ENCODE data around the gene BCAS3. TPM values are rescaled to one million over a fixed set of nuclear protein-coding genes. Genes with fewer than 3 reads are reported as not detected.
"Not testable (repeated sequence)": the region's sequence is repeated elsewhere in the genome, so short reads cannot be mapped to it uniquely, and the experiment has no call there.

The BCAS3 gene
- total RNA-seq, 1 donor from 2014 or later = 19.0 TPM

GRCh38 chr17:61351745-61352407 lies 674.2 kb downstream of the BCAS3 start:
- intact Hi-C loops (cut with micrococcal nuclease) = no loop called here

DNA sequence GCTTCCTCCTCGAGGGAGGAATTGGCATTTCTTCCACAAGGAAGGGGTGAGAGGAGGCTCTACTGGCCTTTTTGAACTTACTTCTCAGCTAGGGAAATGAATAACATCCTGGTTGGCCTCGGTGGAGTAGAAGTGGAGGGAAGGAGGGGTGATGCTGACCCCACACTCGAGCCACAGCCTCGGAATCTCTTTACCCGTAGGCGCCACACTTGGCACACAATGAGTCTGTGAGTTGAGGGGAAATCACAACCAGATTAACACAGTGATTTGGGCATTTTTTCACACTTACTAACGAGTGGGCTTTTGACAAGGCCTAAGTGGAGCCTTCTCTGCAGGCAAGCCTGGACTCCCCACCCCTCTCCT lies 674.7 kb downstream of the BCAS3 start:
- intact Hi-C loops (cut with micrococcal nuclease) = no loop called here

DNA sequence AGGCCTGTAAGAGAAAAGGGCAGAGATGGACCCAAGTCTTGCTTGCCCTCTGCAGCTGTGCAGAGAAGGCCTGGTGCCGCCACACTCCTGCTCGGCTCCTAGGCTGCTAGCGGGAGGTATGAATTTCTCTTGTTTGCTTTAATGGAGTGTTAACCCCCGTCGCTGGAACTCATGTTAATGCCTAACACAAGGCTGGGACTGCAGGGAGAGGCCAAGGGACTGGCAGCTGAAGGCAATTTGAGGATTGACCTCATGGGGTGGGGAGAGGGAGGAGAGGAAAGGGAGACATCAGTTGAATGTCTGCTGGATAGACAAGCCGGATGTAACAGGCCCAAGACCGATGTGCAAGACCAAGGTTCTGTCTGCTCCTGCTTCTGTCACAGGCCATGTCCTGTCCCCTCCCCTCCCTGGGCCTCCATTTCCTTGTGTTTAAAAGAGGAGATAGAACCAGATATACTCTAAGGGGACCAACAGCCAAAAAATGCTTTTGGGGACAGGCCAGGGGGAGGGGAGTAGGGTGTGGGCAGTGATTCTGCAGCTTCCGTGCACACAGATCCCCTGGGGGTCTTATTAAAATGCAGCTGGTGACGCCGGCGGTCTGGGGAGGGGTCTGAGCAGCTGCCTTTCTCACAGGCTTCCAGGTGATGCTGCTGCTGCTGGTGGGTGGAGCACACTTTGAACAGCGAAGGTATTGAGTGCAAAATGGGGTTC lies 675.3 kb downstream of the BCAS3 start:
- intact Hi-C loops (cut with micrococcal nuclease) = no loop called here

DNA sequence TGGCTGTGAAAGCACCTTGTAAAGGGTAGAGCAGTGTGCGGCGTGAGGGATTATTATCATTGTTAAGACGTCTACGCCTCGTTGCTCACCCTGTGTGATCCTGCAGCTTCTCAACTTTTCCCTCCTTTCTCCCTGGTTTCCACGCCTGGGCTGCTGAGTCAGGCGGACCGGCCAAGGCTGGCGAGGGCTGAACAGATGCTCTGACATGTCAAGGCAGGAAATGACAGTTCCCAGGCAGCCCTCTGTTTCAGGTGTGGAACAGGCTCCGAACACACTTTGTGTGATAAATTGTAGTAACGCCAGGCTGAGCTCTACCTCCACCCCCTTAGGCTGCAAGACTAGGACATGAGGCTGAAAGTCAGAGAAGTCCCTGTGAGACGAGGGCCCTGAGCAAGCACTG lies 676.0 kb downstream of the BCAS3 start:
- intact Hi-C loops (cut with micrococcal nuclease) = no loop called here

DNA sequence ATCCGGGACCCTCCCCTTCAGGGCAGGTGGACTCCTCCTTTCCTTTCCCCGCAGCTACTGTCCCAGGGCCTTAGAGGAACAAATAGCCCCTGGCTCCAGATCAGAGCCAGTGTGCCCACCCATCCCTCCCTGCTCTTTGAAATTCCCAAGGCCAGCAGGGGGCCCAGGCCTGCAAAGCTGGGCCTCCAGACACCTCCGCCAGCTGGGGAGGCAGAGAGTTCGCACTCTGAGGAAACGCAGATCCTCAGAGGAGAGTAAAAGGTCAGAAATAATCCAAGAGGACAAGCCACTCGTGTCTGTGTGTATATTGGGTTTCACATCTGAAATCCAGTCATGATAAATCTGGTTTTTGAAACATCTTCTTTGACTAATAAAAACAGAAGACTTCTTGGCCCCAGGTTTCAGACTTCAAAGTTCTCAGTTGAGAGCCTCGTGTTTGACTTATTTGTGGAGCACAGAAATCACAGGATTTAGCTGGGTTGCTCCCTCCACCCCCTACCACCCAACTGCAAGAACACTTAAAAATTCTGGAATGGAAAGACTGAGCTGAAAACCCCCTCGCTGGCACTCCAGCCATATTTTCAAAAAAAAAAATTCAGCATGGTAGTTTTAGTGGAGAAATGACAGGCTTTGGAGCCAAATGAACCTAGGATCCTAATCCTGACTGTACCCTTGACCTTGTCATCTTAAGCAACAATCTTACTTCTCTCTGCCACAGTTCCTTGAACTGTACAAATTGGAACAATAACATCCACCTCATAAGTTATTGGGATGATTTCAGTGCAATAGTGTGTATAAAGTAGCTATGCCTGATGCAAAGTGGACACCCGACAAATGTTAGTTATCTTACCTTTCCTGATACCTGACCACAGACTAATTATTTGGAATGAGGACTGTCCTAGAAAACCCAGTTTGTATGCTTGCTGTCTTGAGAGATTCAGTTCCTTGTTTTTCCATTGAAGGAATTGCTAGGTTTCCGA lies 677.5 kb downstream of the BCAS3 start:
- intact Hi-C loops (cut with micrococcal nuclease) = no loop called here

DNA sequence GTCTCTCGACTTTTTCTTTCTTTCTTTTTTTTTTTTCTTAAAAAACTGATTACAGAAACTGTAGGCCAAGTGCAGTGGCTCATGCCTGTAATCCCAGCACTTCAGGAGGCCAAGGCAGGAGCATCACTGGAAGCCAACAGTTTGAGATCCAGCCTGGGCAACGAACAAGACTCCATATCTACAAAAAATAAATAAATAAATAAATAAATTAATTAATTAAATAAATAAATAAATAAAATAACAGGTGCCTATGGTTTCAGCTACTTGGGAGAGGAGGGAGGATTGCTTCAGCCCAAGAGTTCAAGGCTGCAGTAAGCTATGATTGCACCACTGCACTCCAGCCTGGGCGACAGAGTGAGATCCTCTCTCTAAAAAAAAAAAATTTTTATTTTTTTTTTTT lies 679.4 kb downstream of the BCAS3 start:
- intact Hi-C loops (cut with micrococcal nuclease) = not testable (repeated sequence)

DNA sequence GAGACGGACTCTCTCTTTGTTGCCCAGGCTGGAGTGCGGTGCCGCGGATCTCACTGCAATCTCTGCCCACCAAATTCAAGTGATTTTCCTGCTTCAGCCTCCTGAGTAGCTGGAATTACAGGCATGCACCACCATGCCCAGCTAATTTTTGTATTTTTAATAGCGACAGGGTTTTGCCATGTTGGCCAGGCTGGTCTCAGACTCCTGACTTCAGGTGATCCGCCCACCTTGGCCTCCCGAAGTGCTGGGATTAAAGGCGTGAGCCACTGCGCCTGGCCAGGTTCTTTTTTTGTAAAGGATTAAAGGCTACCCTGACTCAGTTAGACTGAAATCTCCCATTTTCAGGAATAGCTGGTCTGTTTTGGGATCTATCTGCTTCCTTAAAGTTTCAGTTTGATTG lies 681.9 kb downstream of the BCAS3 start:
- intact Hi-C loops (cut with micrococcal nuclease) = loop anchor here (1.0 kb wide), 2 partner anchors 388 to 639 kb away; no protein-coding TSS in a partner anchor

DNA sequence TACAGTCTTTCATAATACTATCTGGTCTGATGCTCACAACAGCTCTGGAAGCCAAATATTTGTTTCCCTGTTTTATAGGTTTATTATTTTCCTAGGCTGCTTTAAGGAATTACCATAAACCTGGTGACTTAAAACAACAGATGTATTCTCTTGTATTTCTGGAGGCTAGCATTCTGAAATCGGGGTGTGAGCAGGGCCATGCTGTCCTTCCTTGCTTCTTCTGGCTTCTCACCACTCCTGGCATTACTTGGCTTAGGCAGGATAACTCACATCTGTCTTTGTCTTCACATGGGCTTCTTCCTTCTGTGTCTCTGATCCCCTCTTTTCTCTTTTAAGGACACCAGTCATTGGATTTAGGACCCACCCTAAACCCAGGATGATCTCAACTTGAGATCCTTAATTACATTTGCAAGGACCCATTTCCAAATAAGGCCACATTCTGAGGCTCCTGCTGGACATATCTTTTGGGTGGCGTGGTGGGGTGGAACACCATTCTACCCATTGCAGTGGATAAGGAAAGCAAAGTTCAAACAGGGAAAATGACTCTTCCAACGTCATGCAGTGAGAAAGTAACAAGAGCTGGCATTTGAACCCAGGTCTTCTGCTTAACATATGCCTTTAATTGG lies 682.8 kb downstream of the BCAS3 start:
- intact Hi-C loops (cut with micrococcal nuclease) = no loop called here

DNA sequence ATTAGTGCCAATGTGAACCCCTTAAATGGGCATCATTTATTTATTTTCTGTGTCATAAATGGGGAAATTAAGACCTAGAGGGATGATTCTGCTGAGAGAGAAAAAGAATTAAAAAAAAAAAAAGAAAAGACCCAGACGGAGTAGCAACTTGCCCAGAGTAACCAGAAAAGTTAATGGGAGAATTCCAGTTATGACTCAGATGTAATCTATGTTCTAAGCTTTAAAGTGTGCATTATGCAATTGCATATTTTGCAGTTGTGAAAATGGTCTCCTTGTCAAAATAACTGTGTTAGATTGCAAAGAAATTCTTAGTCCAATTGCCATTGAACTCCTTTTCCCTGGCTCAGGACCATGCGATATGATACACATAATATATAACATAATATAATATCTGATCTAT lies 683.4 kb downstream of the BCAS3 start:
- intact Hi-C loops (cut with micrococcal nuclease) = no loop called here

GRCh38 chr17:61362396-61362795 lies 684.7 kb downstream of the BCAS3 start:
- intact Hi-C loops (cut with micrococcal nuclease) = no loop called here

GRCh38 chr17:61362852-61363600 lies 685.4 kb downstream of the BCAS3 start:
- intact Hi-C loops (cut with micrococcal nuclease) = no loop called here

DNA sequence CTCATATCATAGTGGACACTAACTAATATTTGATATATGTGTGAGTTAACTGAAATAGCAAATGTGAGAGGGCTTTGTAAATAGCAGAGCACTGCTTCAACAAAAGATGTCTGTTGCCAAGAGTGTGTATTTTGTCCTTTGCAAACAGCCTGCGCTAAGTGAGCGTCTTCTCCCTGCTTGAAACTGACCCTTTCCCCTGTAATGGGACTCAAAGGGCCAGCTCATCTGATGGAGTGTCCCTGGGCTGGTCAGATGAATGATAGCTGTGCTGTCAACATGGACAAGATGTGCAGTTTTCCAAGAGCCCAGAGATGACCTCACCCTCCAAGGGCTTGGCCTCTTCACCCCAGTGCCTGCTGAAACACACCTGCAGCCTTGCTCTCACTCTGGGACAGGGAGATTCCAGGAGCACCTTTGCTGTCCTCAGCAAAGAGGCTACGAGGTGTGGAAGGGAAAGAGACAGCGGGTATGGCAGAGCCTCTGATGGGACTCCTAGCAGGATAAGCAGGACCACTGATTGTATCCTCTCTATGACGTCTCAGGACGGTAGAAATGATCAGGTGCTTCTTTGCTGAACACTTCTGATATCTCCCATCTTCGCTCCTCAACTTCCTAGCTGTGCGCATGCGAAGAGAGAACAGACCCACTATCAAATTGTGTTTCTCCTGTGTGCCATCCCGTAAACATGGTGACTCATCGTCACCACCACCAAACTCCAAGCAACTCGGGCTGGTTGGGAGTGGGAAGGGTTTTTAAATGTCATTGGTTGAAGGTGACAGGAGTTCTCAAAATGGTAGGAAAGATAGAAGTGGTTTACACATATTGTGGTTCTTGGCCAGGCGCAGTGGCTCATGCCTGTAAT lies 686.2 kb downstream of the BCAS3 start:
- intact Hi-C loops (cut with micrococcal nuclease) = no loop called here

DNA sequence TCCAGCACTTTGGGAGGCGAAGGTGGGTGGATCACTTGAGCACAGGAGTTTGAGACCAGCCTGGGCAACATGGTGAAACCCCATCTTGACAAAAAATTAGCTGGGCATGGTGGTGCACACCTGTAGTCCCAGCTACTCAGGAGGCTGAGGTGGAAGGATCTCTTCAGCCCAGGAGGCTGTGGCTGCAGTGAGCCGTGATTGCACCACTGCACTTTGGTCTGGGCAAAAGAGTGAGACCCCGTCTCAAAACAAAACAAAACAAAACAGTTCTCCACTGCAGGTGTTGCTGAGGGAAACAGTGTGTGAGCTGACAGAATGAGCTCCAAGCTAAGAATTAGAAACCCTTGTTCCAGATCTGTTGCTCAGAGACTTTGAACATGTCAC lies 686.8 kb downstream of the BCAS3 start:
- intact Hi-C loops (cut with micrococcal nuclease) = no loop called here

GRCh38 chr17:61366076-61366714 lies 688.5 kb downstream of the BCAS3 start:
- intact Hi-C loops (cut with micrococcal nuclease) = no loop called here

DNA sequence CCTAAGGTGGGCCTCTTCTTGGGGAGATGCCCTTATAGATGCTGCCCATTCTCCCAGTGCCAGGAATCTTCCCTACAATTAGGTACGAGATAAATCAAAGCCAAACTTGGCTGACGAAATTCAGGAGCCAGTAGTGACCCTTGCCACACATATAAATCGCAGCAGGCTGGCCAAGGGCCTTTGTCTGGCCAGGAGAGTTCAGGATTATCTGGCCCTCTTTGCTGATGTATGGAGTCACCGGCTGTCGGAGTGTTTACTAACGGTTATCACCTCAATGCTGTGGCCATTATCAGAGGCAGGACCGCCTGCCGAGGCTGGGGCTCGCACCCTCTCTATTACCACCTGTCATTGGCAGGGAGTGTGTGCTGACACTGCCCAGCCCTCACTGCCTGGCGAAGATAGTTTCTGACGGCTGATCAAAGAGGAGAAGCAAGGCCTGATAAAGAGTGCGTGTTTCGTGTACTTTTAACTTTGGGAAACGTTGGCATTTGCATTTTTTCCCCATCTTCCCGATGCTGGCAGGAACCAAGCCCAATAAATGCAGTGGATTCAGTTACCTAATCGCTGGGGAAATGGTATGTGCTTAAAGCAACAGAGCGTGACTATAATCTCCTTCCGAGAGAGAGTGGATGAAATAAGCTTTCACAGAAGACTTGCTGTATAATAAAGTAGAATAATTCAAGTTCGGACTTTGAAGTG lies 689.2 kb downstream of the BCAS3 start:
- intact Hi-C loops (cut with micrococcal nuclease) = no loop called here

GRCh38 chr17:61368049-61368831 lies 690.6 kb downstream of the BCAS3 start:
- intact Hi-C loops (cut with micrococcal nuclease) = no loop called here

DNA sequence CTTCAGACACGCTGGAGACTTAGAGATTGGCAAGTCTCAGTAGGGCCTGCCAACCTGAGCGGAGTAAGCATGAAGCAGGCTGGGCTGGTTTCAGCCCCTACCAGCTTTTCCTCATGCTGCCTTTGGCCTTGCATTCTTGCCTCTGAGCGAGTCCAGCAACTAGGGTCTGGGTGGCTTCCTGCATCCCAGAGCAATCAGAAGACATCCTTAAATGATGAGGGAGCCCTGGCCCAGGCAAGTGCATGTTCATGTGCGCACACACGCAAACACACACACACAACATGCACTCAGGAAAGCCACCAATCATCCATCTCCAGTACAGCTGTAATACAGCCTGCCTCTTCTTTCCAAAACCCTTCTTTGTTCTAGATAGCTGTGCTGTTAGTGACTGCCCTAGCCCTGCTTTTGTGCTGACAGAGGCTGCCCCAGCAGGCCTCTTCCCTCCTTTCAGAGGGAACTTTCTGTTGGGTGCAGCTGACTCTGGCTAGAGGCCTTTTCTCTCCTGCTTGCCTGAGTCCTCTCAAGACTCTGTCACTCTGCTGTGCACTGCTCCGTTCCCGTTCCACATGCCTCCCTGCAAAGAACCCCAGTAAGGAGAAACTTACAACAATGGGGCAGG lies 691.3 kb downstream of the BCAS3 start:
- intact Hi-C loops (cut with micrococcal nuclease) = no loop called here

Measured in T-helper 1 cell treated with Interleukin-12 subunit alpha and Interleukin-12 subunit beta and Interleukin-4 antibody, amounts not matched to agents 30 ng/mL and 1 ng/mL, for 36 hours (primary cell).